Caco-2 (cell line): ENCODE results near the gene ZFHX3. TPM values are rescaled to one million over a fixed set of nuclear protein-coding genes. Genes with fewer than 3 reads are reported as not detected.

Source experiments
- BruUV-seq: library from RNA; stranded (reverse); fragments of 400-500 nt; replicated peaks from 2 replicates; lab custom pipeline; 2021; lab: Mats Ljungman, UMichigan
- CTCF ChIA-PET: fragments of 300-600 bp; sonication (Branson Sonifier 250); formaldehyde crosslinking; loops from one replicate; lab custom pipeline; 2022; ENCODE audit warnings: antibody characterized with exemption; lab: Charles Lee
- POLR2A ChIA-PET: fragments of 300-600 bp; sonication (Branson Sonifier 250); formaldehyde crosslinking; loops from one replicate; lab custom pipeline; 2022; ENCODE audit warnings: antibody characterized with exemption; lab: Charles Lee
- DNase-seq, 2 experiments: peaks; one replicate each; pipeline versions ENCODE4 v3.0.0 to v3.0.0-alpha.2; 2020 to 2022
- H3K27me3 ChIP-seq: replicated peaks from 2 replicates; pipeline ENCODE4 v1.6.0; 2011; ENCODE audit warnings: low read length; ENCODE audit not compliant: control insufficient read depth, insufficient read depth
- H3K36me3 ChIP-seq: 2 replicates; pipeline ENCODE4 v1.5.1; 2011; ENCODE audit warnings: low read length; ENCODE audit not compliant: control insufficient read depth, insufficient read depth
- H3K4me1 ChIP-seq: fragments of 250-450 bp; sonication (Bioruptor Pico); 2 replicates; pipeline ENCODE4 v1.5.1; 2020; ENCODE audit warnings: mild to moderate bottlenecking
- H3K4me3 ChIP-seq: 2 replicates; pipeline ENCODE4 v1.5.1; 2011; ENCODE audit warnings: low read depth, mild to moderate bottlenecking, control low read depth, low read length
- H3K9me3 ChIP-seq: fragments of 250-450 bp; sonication (Bioruptor Pico); 2 replicates; pipeline ENCODE4 v1.5.1; 2020; ENCODE audit warnings: mild to moderate bottlenecking, moderate library complexity
- H3K27ac Mint-ChIP-seq: one replicate; pipeline ENCODE4 v1.8.0; 2022; ENCODE audit warnings: mixed read lengths; ENCODE audit not compliant: unreplicated experiment
- H3K27me3 Mint-ChIP-seq: one replicate; pipeline ENCODE4 v1.8.0; 2022; ENCODE audit warnings: mixed read lengths; ENCODE audit not compliant: insufficient read depth, unreplicated experiment
- H3K36me3 Mint-ChIP-seq: one replicate; pipeline ENCODE4 v1.8.0; 2022; ENCODE audit warnings: mild to moderate bottlenecking, mixed read lengths; ENCODE audit not compliant: insufficient read depth, unreplicated experiment
- H3K4me1 Mint-ChIP-seq: one replicate; pipeline ENCODE4 v1.8.0; 2022; ENCODE audit warnings: low read depth, mixed read lengths; ENCODE audit not compliant: unreplicated experiment
- H3K4me3 Mint-ChIP-seq: one replicate; pipeline ENCODE4 v1.8.0; 2022; ENCODE audit warnings: mild to moderate bottlenecking, moderate library complexity, mixed read lengths; ENCODE audit not compliant: unreplicated experiment
- H3K9me3 Mint-ChIP-seq: one replicate; pipeline ENCODE4 v1.8.0; 2022; ENCODE audit warnings: mixed read lengths; ENCODE audit not compliant: unreplicated experiment
- intact Hi-C: fragments of 100-400 bp; cut with micrococcal nuclease; formaldehyde crosslinking; loops from one replicate; pipeline ENCODE4 v1.10.0; 2022; ENCODE audit not compliant: unreplicated experiment
- total RNA-seq: library from RNA; stranded (reverse); gene quantifications from 2 replicates; pipeline ENCODE4 v1.2.3, GENCODE V29; 2022
- TF ChIP-seq, protein P1 (sequence below), 2 experiments: fragments of 200-600 bp in 1 of 2; IDR thresholded peaks; 1 replicate in 1 of 2; 2 replicates in 1 of 2; pipeline versions ENCODE4 v1.5.1 to v1.8.0; 2011 to 2022; ENCODE audit warnings: antibody characterized with exemption in 1 of 2, control low read depth in 1 of 2, inconsistent platforms in 1 of 2, low read depth in 1 of 2, low read length in 1 of 2, mild to moderate bottlenecking in 1 of 2, moderate library complexity in 1 of 2; ENCODE audit not compliant: insufficient read depth in 1 of 2, severe bottlenecking in 1 of 2, unreplicated experiment in 1 of 2

The ZFHX3 gene
- total RNA-seq, 1 experiment from 2014 or later: 39.9 TPM

DNA sequence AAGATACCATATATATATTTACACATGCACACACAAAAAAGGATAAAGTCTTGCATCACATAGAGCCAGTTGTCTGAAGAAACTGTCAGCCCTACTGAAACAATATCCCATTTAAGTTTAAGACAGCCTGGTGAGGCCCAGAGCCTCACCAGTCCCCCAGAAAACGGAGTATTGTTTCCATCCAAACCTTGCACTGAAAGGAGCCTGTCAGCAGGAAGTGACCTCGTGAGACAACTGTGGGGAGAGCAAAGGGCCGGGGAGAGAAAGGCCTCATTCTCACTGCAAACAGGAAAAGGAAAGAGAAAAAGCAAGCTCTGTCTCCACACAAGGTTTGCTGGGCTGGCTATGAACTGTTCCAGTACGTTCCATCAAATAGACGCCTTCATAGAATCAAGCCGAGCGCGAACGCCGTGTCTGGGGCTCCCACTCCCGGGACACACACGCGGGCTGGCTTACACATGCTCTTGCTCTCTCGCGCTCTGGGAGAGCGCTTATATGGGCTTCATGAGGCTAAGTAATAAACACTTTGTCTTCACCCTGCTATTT lies 44.4 kb upstream of the ZFHX3 start:
- H3K4me1 Mint-ChIP-seq: no peaks in the 10 kb centered on the region
- no peaks in the 10 kb centered on the region for H3K27me3 Mint-ChIP-seq
- H3K4me3 ChIP-seq: no peak overlapping the region
- H3K9me3 Mint-ChIP-seq: no peaks in the 10 kb centered on the region
- no peaks in the 10 kb centered on the region for H3K36me3 Mint-ChIP-seq
- no peaks in the 10 kb centered on the region for H3K9me3 ChIP-seq
- CTCF ChIA-PET: interaction anchor here (1.0 to 1.1 kb wide), 2 partner anchors 84 to 260 kb away, joined by 3 to 4 read pairs; no protein-coding TSS in a partner anchor
- TF ChIP-seq, protein P1, sequence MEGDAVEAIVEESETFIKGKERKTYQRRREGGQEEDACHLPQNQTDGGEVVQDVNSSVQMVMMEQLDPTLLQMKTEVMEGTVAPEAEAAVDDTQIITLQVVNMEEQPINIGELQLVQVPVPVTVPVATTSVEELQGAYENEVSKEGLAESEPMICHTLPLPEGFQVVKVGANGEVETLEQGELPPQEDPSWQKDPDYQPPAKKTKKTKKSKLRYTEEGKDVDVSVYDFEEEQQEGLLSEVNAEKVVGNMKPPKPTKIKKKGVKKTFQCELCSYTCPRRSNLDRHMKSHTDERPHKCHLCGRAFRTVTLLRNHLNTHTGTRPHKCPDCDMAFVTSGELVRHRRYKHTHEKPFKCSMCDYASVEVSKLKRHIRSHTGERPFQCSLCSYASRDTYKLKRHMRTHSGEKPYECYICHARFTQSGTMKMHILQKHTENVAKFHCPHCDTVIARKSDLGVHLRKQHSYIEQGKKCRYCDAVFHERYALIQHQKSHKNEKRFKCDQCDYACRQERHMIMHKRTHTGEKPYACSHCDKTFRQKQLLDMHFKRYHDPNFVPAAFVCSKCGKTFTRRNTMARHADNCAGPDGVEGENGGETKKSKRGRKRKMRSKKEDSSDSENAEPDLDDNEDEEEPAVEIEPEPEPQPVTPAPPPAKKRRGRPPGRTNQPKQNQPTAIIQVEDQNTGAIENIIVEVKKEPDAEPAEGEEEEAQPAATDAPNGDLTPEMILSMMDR (IDR thresholded peaks at IDR 0.05; ENCODE audit: insufficient read depth in 1 of 2, low read depth in 1 of 2, low read length in 1 of 2, severe bottlenecking in 1 of 2, unreplicated experiment in 1 of 2): no peak
- intact Hi-C loops: no loop called here
- H3K4me3 Mint-ChIP-seq: no peak overlapping the region
- no peaks in the 10 kb centered on the region for H3K4me1 ChIP-seq
- DNase-seq: no peak
- H3K27me3 ChIP-seq: no peaks in the 10 kb centered on the region
- no peak overlapping the region for H3K27ac Mint-ChIP-seq
- BruUV-seq: no TSS peak
- H3K36me3 ChIP-seq: no peaks in the 10 kb centered on the region
- POLR2A ChIA-PET: no interaction called here

DNA sequence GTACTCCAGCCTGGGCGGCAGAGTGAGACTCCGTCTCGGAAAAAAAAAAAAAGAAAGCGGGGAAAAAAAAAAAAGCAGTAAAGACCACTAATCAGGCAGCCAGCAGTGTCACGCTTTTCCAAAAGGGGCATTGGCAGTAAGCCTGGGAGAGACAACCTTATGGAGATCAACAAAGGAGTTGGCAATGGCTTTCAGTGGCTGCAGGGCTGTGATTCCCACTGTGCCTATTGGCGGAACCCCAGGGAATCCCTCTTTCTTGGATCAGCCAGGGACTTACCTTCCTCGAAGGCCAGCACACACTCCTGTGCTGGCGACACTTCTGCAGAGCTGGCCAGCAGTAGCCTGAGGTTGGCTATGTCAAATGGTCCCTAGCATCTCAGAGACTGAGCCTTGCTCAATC lies 43.2 kb upstream of the ZFHX3 start:
- no peaks in the 10 kb centered on the region for H3K4me1 Mint-ChIP-seq
- H3K36me3 ChIP-seq: no peaks in the 10 kb centered on the region
- no peak for DNase-seq
- TF ChIP-seq, protein P1 (IDR thresholded peaks at IDR 0.05; ENCODE audit: insufficient read depth in 1 of 2, low read depth in 1 of 2, low read length in 1 of 2, severe bottlenecking in 1 of 2, unreplicated experiment in 1 of 2): no peak
- no peaks in the 10 kb centered on the region for H3K27me3 ChIP-seq
- H3K27ac Mint-ChIP-seq: no peak overlapping the region
- H3K9me3 Mint-ChIP-seq: no peaks in the 10 kb centered on the region
- no peaks in the 10 kb centered on the region for H3K4me1 ChIP-seq
- H3K9me3 ChIP-seq: no peaks in the 10 kb centered on the region
- no peaks in the 10 kb centered on the region for H3K27me3 Mint-ChIP-seq
- H3K4me3 Mint-ChIP-seq: no peak overlapping the region
- POLR2A ChIA-PET: no interaction called here
- CTCF ChIA-PET: interaction anchor here (1.1 kb wide), 1 partner anchor 85 kb away, joined by 4 read pairs; no protein-coding TSS in a partner anchor
- H3K4me3 ChIP-seq: no peak overlapping the region
- H3K36me3 Mint-ChIP-seq: no peaks in the 10 kb centered on the region
- BruUV-seq: no TSS peak
- intact Hi-C loops: no loop called here

DNA sequence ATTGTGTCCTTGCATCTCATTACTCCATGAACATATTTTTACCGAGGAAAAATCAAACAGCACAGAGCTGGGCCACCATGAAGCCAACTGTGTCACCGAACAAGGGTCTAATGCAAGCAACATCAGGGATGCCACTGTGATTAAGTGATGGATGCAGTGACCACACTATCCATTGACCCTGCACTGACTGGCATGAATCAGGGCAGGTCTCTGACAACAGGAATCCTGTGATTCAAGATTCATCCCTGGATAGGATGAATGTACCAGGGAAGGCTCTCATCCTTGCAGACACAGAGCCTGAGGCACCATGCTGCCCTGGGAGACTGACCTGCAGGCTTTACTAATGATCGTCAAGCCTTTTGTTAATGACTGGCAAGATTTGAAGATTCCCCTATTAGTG lies 41.5 kb upstream of the ZFHX3 start:
- Histone ChIP-seq H3K4me3 (no peak overlapping the region), H3K9me3 (peaks cover 6% of the 10 kb centered on the region; the same call in 1 of the 2 replicates), H3K4me1 (no peaks in the 10 kb centered on the region), H3K27me3 (no peaks in the 10 kb centered on the region), H3K36me3 (no peaks in the 10 kb centered on the region)
- no peak for DNase-seq
- H3K36me3 Mint-ChIP-seq: no peaks in the 10 kb centered on the region
- no peak overlapping the region for H3K4me3 Mint-ChIP-seq
- no peak overlapping the region for H3K27ac Mint-ChIP-seq
- CTCF ChIA-PET: no interaction called here
- TF ChIP-seq, protein P1 (IDR thresholded peaks at IDR 0.05; ENCODE audit: insufficient read depth in 1 of 2, low read depth in 1 of 2, low read length in 1 of 2, severe bottlenecking in 1 of 2, unreplicated experiment in 1 of 2): no peak
- BruUV-seq: no TSS peak
- intact Hi-C loops: no loop called here
- POLR2A ChIA-PET: no interaction called here
- H3K9me3 Mint-ChIP-seq: peaks cover 9% of the 10 kb centered on the region
- H3K4me1 Mint-ChIP-seq: no peaks in the 10 kb centered on the region
- no peaks in the 10 kb centered on the region for H3K27me3 Mint-ChIP-seq
